ENCODE results near the gene TMC5. TPM values are rescaled to one million over a fixed set of nuclear protein-coding genes. Genes with fewer than 3 reads are reported as not detected.

The TMC5 gene
- total RNA-seq, 2 donors from 2014 or later: 0.16 TPM; not detected in 1

- Histone ChIP-seq H3K4me3 (no peak overlapping the region), H3K27ac (no peak overlapping the region), H3K9me3 (no peaks in the 10 kb centered on the region), H3K36me3 (peaks cover 30% of the 10 kb centered on the region), H3K4me1 (no peaks in the 10 kb centered on the region), H3K27me3 (no peaks in the 10 kb centered on the region)
- DNase-seq (ENCODE audit: low spot score): no peak
- TF ChIP-seq CTCF (IDR thresholded peaks at IDR 0.05): no peak
Measured at GRCh38 chr16:19548144-19548543, 130.5 kb downstream of the TMC5 start.

Other genes starting within 250 kb of the TMC5 start
- 1 to 10 TPM in 1 of 2 donors, under 1 TPM in 1; 0.22 to 1.8 TPM for gene SYT17, start 249.6 kb upstream of the TMC5 start, total RNA-seq
- not detected for gene CLEC19A, start 132.2 kb upstream of the TMC5 start, total RNA-seq
- 10 to 100 TPM; 68.7 to 89.9 TPM for gene GDE1, start 104.2 kb downstream of the TMC5 start, total RNA-seq
- 1 to 10 TPM; 6.0 to 6.8 TPM for gene CCP110, start 106.1 kb downstream of the TMC5 start, total RNA-seq
- gene VPS35L, start 137.8 kb downstream of the TMC5 start, total RNA-seq: 10 to 100 TPM; 27.0 to 28.3 TPM

All from right atrium auricular region (tissue), 2 donors.